ENCODE data around the gene C19orf38.

DNA sequence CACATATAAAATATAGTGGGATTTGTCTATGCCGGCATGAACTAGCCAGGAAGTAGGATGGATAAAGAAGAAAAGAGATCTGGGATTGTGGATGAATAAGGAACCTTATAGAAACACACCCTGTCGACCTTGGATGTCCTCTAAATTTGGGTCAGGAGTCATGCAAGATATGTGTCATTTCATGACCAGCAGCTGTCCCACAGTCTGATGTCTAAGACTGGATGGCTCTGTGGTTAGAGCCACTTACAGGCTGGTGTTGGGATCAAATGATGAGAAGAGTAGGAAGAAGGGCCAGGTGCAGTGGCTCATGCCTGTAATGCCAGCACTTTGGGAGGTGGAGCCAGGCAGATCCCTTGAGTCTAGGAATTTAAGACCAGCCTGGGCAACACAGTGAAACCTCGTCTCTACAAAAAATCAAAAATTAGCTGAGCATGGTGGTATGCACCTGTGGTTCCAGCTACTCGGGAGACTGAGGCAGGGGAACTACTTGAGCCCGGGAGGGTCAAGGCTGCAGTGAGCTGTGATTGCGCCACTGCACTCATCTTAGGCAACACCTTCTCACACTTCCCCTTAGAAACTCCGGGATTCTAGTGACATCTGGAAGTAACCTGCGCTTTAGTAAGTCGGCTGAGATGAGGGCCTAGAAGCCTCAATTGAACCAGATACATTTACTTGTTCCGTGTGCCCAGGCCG is 43.0 kb upstream of the C19orf38 start:
- TF ChIP-seq POLR2A (IDR thresholded peaks at IDR 0.05; ENCODE audit: low read length) (no peak), GATA1 (IDR thresholded peaks at IDR 0.05; ENCODE audit: low read depth, low read length) (no peak)
